ENCODE data around the gene PCDHGA4.
"Not testable (repeated sequence)": the region's sequence is repeated elsewhere in the genome, so short reads cannot be mapped to it uniquely, and the experiment has no call there.

The PCDHGA4 gene

DNA sequence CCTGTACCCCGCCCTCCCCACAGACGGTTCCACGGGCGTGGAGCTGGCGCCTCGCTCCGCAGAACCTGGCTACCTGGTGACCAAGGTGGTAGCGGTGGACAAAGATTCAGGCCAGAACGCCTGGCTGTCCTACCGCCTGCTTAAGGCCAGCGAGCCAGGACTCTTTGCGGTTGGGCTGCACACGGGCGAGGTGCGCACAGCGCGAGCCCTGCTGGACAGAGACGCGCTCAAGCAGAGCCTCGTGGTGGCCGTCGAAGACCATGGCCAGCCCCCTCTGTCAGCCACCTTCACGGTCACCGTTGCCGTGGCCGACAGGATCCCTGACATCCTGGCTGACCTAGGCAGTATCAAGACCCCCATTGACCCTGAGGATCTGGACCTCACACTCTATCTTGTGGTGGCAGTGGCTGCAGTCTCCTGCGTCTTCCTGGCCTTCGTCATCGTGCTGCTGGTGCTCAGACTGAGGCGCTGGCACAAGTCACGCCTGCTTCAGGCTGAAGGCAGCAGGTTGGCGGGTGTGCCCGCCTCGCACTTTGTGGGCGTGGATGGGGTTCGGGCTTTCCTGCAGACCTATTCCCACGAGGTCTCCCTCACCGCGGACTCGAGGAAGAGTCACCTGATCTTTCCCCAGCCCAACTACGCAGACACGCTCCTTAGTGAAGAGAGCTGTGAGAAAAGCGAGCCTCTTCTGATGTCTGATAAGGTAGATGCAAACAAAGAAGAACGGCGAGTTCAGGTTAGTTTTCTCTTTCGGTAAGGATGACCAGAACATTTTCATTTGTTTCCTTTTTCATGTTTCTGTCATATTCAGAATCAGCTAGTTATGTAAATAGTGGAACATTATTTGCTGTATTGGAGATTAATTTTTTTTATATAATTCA is 11.4 kb downstream of the PCDHGA4 start:
- TF ChIP-seq, protein P1, sequence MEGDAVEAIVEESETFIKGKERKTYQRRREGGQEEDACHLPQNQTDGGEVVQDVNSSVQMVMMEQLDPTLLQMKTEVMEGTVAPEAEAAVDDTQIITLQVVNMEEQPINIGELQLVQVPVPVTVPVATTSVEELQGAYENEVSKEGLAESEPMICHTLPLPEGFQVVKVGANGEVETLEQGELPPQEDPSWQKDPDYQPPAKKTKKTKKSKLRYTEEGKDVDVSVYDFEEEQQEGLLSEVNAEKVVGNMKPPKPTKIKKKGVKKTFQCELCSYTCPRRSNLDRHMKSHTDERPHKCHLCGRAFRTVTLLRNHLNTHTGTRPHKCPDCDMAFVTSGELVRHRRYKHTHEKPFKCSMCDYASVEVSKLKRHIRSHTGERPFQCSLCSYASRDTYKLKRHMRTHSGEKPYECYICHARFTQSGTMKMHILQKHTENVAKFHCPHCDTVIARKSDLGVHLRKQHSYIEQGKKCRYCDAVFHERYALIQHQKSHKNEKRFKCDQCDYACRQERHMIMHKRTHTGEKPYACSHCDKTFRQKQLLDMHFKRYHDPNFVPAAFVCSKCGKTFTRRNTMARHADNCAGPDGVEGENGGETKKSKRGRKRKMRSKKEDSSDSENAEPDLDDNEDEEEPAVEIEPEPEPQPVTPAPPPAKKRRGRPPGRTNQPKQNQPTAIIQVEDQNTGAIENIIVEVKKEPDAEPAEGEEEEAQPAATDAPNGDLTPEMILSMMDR (IDR thresholded peaks at IDR 0.05; ENCODE audit: extremely low read depth, missing control alignments), result no peak
- no peak for DNase-seq (ENCODE audit: low spot score)

DNA sequence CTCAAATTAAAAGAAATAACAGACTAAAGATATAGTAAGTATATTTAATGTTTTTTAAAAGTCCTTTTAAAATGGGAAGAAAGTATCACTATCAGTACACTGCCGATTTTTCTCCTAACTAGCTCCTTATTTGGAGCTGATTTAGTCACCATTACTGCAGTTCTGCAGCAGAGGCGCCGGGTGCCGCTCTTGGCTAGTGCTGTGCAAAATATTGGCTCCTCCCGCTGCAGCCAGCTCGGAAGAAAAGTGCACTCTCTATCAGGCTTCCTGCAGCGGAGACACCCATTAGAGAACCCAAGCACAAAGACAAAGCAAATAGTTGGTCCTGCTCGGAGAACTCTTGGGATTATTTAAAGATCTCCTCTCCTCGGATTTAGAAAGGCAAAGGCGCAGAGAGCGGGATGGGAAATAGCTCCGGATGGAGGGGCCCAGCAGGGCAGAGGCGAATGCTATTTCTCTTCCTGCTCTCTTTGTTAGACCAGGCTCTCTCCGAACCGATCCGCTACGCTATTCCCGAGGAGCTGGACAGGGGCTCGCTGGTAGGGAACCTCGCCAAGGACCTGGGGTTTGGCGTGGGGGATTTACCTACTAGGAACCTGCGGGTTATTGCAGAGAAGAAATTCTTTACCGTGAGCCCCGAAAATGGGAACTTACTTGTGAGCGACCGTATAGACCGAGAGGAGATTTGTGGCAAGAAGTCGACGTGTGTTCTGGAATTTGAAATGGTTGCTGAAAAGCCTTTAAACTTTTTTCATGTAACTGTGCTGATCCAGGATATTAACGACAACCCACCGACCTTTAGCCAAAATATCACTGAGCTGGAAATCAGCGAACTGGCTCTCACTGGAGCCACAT is 15.4 kb downstream of the PCDHGA4 start, which contains the start of gene PCDHGB3:
Gene PCDHGB3 (plus strand): TSS at position 249 of the 855 bp plus-strand sequence. CDS start 153 bp downstream, at position 402.
- TF ChIP-seq, protein P1 (IDR thresholded peaks at IDR 0.05; ENCODE audit: extremely low read depth, missing control alignments), result peak; percentile 72
- peak; percentile 86 for DNase-seq (ENCODE audit: low spot score)

DNA sequence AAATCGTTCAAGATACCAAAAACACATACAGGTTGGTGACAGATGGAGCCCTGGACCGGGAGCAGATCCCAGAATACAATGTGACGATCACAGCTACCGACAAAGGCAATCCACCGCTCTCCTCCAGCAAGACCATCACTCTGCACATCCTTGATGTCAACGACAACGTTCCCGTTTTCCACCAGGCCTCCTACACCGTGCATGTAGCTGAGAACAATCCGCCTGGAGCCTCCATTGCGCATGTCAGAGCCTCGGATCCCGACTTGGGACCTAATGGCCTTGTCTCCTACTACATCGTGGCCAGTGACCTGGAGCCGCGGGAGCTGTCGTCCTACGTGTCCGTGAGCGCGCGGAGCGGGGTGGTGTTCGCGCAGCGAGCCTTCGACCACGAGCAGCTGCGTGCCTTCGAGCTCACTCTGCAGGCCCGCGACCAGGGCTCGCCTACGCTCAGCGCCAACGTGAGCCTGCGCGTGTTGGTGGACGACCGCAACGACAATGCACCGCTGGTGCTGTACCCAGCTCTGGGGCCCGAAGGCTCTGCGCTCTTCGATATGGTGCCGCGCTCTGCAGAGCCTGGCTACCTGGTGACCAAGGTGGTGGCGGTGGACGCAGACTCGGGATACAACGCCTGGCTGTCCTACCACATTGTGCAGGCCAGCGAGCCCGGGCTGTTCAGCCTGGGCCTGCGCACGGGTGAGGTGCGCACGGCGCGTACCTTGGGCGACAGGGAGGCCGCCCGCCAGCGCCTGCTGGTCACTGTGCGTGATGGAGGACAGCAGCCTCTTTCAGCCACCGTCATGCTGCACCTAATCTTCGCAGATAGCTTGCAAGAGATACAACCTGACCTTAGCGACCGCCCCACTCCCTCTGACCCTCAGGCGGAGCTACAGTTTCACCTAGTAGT is 17.0 kb downstream of the PCDHGA4 start:
- DNase-seq (ENCODE audit: low spot score), result no peak

DNA sequence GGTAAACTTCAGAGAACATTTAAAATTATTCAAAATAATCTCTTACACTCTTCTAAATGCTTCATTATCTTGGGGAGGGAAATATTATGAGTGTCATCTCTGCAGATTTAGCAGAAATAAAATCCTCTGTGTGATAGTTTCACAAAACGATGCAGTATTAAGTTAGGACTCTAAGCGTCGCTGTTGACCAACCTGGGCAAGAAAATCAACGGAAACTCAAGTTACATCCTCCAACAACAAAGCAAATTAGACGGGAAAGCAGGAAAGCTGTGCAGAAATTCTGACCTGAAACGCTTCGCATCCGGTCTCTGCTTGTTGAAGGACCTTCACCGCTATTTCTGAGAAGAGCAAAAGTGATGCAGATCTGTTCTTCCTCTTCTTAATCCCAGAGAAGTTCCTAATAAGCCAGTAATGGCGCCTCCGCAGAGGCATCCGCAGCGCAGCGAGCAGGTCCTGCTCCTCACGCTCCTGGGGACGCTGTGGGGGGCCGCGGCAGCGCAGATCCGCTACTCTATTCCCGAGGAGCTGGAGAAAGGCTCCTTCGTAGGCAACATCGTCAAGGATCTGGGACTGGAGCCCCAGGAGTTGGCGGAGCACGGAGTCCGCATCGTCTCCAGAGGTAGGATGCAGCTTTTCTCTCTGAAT is 19.0 kb downstream of the PCDHGA4 start, which contains the start of gene PCDHGA6:
Gene PCDHGA6 (plus strand): TSS at position 219 of the 645 bp plus-strand sequence. CDS start 193 bp downstream, at position 412.
- TF ChIP-seq, protein P1 (IDR thresholded peaks at IDR 0.05; ENCODE audit: extremely low read depth, missing control alignments), result no peak
- no peak for DNase-seq (ENCODE audit: low spot score)

More for the DNA sequence above, 17.0 kb downstream of the PCDHGA4 start:
- TF ChIP-seq, protein P1 (IDR thresholded peaks at IDR 0.05; ENCODE audit: extremely low read depth, missing control alignments), result no peak

DNA sequence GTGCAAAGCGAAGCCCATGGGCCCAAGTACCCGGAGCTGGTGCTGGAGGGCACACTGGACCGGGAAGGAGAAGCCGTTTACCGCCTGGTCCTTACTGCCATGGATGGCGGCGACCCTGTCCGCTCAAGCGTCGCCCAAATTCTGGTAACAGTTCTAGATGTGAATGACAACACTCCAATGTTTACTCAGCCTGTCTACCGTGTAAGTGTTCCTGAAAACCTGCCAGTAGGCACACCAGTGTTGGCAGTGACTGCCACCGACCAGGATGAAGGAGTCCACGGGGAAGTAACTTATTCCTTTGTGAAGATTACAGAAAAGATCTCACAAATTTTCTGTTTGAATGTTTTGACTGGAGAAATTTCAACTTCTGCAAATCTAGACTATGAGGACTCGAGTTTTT is 19.8 kb downstream of the PCDHGA4 start:
- TF ChIP-seq, protein P1 (IDR thresholded peaks at IDR 0.05; ENCODE audit: extremely low read depth, missing control alignments), result no peak
- no peak for DNase-seq (ENCODE audit: low spot score)

DNA sequence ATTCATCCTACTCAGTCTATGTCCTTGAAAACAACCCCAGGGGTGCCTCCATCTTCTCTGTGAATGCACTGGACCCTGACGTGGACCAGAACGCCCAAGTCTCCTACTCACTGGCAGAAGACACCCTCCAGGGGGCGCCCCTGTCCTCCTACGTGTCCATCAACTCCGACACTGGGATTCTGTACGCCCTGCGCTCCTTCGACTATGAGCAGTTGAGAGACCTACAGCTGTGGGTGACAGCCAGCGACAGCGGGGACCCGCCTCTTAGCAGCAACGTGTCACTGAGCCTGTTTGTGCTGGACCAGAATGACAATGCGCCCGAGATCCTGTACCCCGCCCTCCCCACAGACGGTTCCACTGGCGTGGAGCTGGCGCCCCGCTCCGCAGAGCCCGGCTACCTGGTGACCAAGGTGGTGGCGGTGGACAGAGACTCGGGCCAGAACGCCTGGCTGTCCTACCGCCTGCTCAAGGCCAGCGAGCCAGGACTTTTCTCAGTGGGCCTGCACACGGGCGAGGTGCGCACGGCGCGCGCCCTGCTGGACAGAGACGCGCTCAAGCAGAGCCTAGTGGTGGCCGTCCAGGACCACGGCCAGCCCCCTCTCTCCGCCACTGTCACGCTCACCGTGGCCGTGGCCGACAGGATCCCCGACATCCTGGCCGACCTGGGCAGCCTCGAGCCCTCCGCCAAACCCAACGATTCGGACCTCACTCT is 20.8 kb downstream of the PCDHGA4 start:
- DNase-seq (ENCODE audit: low spot score), result not testable (repeated sequence)

Measured in GM20000 (cell line).